Ectodermal cell (in vitro differentiated cells): ENCODE results near the gene PRPF19.

ENCODE experiments used
- H3K27ac ChIP-seq: 2 replicates; pipeline ENCODE4 v1.7.0; 2013; ENCODE audit warnings: mild to moderate bottlenecking, low read depth, low read length; ENCODE audit not compliant: insufficient read depth, poor library complexity, severe bottlenecking
- H3K27me3 ChIP-seq: 2 replicates; pipeline ENCODE4 v1.7.0; 2013; ENCODE audit warnings: mild to moderate bottlenecking, low read length; ENCODE audit not compliant: insufficient read depth, control insufficient read depth, poor library complexity, severe bottlenecking
- H3K36me3 ChIP-seq: one replicate; pipeline ENCODE4 v1.7.0; 2013; ENCODE audit warnings: low read length; ENCODE audit not compliant: control insufficient read depth, insufficient read depth
- H3K4me1 ChIP-seq: one replicate; pipeline ENCODE4 v1.7.0; 2013; ENCODE audit warnings: low read length; ENCODE audit not compliant: control insufficient read depth, insufficient read depth
- H3K4me3 ChIP-seq: 2 replicates; pipeline ENCODE4 v1.7.0; 2013; ENCODE audit warnings: low read depth, low read length, control low read depth; ENCODE audit not compliant: insufficient read depth
- H3K9me3 ChIP-seq: 2 replicates; pipeline ENCODE4 v1.7.0; 2013; ENCODE audit warnings: mild to moderate bottlenecking, low read length, moderate library complexity; ENCODE audit not compliant: control insufficient read depth
- WGBS, 2 experiments: methylation state at CpG; one replicate each; pipeline ENCODE4 v1.1.7; 2013; ENCODE audit warnings: missing lambda C conversion rate in 2 of 2; 5-methylcytosine and 5-hydroxymethylcytosine counted together

Gene PRPF19

GRCh38 chr11:60868682-60869450 is 37.5 kb downstream of the PRPF19 start:
- WGBS, 2 experiments, result 91 to 92% methylated on average over 10 of the region's 10 CpGs
- no peak overlapping the region for H3K4me3 ChIP-seq
- no peaks in the 10 kb centered on the region for H3K27me3 ChIP-seq
- H3K27ac ChIP-seq, result no peak overlapping the region
- no peaks in the 10 kb centered on the region for H3K36me3 ChIP-seq
- H3K4me1 ChIP-seq, result no peaks in the 10 kb centered on the region
- no peaks in the 10 kb centered on the region for H3K9me3 ChIP-seq

- H3K36me3 ChIP-seq, result no peaks in the 10 kb centered on the region
- no peaks in the 10 kb centered on the region for H3K27me3 ChIP-seq
- WGBS, 2 experiments, result 91 to 92% methylated on average over 10 of the region's 10 CpGs
- H3K4me1 ChIP-seq, result no peaks in the 10 kb centered on the region
- H3K9me3 ChIP-seq, result no peaks in the 10 kb centered on the region
- no peak overlapping the region for H3K4me3 ChIP-seq
- no peak overlapping the region for H3K27ac ChIP-seq
Observed at GRCh38 chr11:60867871-60868681, 38.3 kb downstream of the PRPF19 start.

- H3K27me3 ChIP-seq, result no peaks in the 10 kb centered on the region
- H3K27ac ChIP-seq, result no peak within 1 kb of the TSS
- H3K36me3 ChIP-seq, result no peaks in the 10 kb centered on the region
- H3K4me1 ChIP-seq, result no peaks in the 10 kb centered on the region
- no peaks in the 10 kb centered on the region for H3K9me3 ChIP-seq
- H3K4me3 ChIP-seq, result no peak within 1 kb of the TSS
- WGBS, 2 experiments, result 84 to 85% methylated on average over 13 of the region's 13 CpGs
Observed at GRCh38 chr11:60866911-60867870, 39.2 kb downstream of the PRPF19 start, which contains the start of gene ZP1. Gene ZP1, plus strand, starts transcription at chr11:60867542. Its CDS starts 20 bp downstream, at chr11:60867562.

GRCh38 chr11:60864856-60865513 is 41.4 kb downstream of the PRPF19 start:
- Histone ChIP-seq H3K4me3 (no peak overlapping the region), H3K36me3 (no peaks in the 10 kb centered on the region), H3K27ac (no peak overlapping the region), H3K27me3 (no peaks in the 10 kb centered on the region), H3K4me1 (no peaks in the 10 kb centered on the region), H3K9me3 (no peaks in the 10 kb centered on the region)
- WGBS, 2 experiments, result 81 to 85% methylated on average over 7 of the region's 7 CpGs

GRCh38 chr11:60863550-60864521 is 42.5 kb downstream of the PRPF19 start:
- no peaks in the 10 kb centered on the region for H3K27me3 ChIP-seq
- H3K36me3 ChIP-seq, result no peaks in the 10 kb centered on the region
- H3K4me1 ChIP-seq, result no peaks in the 10 kb centered on the region
- no peak overlapping the region for H3K4me3 ChIP-seq
- 88 to 92% methylated on average over 16 of the region's 16 CpGs for WGBS, 2 experiments
- no peaks in the 10 kb centered on the region for H3K9me3 ChIP-seq
- no peak overlapping the region for H3K27ac ChIP-seq

GRCh38 chr11:60862171-60862570 is 44.2 kb downstream of the PRPF19 start:
- no peaks in the 10 kb centered on the region for H3K9me3 ChIP-seq
- 93% methylated on average over 9 of the region's 9 CpGs for WGBS, 2 experiments
- H3K4me1 ChIP-seq, result no peaks in the 10 kb centered on the region
- no peak overlapping the region for H3K4me3 ChIP-seq
- H3K27ac ChIP-seq, result no peak overlapping the region
- no peaks in the 10 kb centered on the region for H3K27me3 ChIP-seq
- H3K36me3 ChIP-seq, result no peaks in the 10 kb centered on the region

- Histone ChIP-seq H3K36me3 (no peaks in the 10 kb centered on the region), H3K9me3 (no peaks in the 10 kb centered on the region), H3K4me1 (no peaks in the 10 kb centered on the region), H3K4me3 (no peak overlapping the region), H3K27ac (no peak overlapping the region), H3K27me3 (no peaks in the 10 kb centered on the region)
- whole genome bisulfite sequencing, 2 experiments, result 69 to 75% methylated on average over 7 of the region's 7 CpGs
Observed at GRCh38 chr11:60860943-60861342, 45.4 kb downstream of the PRPF19 start.

- 92 to 95% methylated on average over 15 of the region's 15 CpGs for WGBS, 2 experiments
- H3K9me3 ChIP-seq, result no peaks in the 10 kb centered on the region
- H3K4me1 ChIP-seq, result no peaks in the 10 kb centered on the region
- peaks cover under 1% of the 10 kb centered on the region for H3K27me3 ChIP-seq
- no peaks in the 10 kb centered on the region for H3K36me3 ChIP-seq
- H3K27ac ChIP-seq, result no peak overlapping the region
- H3K4me3 ChIP-seq, result no peak overlapping the region
Observed at GRCh38 chr11:60859616-60860250, 46.7 kb downstream of the PRPF19 start.
